ENCODE results near the gene QSOX2. TPM values are rescaled to one million over a fixed set of nuclear protein-coding genes. Genes with fewer than 3 reads are reported as not detected.
"Not testable (repeated sequence)": the region's sequence is repeated elsewhere in the genome, so short reads cannot be mapped to it uniquely, and the experiment has no call there.

The QSOX2 gene
- total RNA-seq, 1 donor = 12.7 TPM

DNA sequence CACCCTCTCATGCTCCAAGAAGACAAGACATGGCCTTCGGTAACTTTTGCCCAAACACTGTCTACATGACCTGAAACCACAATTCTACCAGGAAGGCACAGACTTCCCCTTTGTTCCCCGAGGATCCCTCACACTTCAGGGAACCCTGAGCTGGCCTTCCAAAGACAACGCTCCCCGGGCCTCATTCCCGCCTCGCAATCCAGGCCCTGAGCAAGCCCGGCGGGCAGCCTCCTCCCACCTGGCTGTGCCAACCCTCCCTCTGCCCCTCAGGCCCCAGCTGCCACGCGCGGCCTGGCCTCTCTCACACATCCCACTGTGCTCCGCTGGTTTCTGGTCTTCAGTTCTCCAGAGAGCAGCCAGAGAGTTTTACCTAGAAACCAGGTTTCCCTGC, 7.3 kb downstream of the QSOX2 start:
- Histone ChIP-seq H2AFZ (ENCODE audit: low read length) (no peak overlapping the region), H4K20me1 (ENCODE audit: insufficient read depth, low read length) (peaks cover 44% of the 10 kb centered on the region), H3K27me3 (ENCODE audit: insufficient read depth, low read length) (no peaks in the 10 kb centered on the region), H3K27ac (ENCODE audit: low read depth, low read length) (no peak overlapping the region), H3K4me2 (ENCODE audit: insufficient read depth, low read length) (no peak overlapping the region), H3K4me3 (ENCODE audit: insufficient read depth, low read length) (no peak overlapping the region), H3K36me3 (ENCODE audit: insufficient read depth, low read length) (no peaks in the 10 kb centered on the region), H3K9me3 (ENCODE audit: low read depth, low read length) (no peaks in the 10 kb centered on the region), H3K4me1 (ENCODE audit: insufficient read depth, low read length) (no peaks in the 10 kb centered on the region), H3K79me2 (ENCODE audit: insufficient read depth, low read length) (peaks cover 33% of the 10 kb centered on the region)
- TF ChIP-seq, protein P1, sequence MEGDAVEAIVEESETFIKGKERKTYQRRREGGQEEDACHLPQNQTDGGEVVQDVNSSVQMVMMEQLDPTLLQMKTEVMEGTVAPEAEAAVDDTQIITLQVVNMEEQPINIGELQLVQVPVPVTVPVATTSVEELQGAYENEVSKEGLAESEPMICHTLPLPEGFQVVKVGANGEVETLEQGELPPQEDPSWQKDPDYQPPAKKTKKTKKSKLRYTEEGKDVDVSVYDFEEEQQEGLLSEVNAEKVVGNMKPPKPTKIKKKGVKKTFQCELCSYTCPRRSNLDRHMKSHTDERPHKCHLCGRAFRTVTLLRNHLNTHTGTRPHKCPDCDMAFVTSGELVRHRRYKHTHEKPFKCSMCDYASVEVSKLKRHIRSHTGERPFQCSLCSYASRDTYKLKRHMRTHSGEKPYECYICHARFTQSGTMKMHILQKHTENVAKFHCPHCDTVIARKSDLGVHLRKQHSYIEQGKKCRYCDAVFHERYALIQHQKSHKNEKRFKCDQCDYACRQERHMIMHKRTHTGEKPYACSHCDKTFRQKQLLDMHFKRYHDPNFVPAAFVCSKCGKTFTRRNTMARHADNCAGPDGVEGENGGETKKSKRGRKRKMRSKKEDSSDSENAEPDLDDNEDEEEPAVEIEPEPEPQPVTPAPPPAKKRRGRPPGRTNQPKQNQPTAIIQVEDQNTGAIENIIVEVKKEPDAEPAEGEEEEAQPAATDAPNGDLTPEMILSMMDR (IDR thresholded peaks at IDR 0.05; ENCODE audit: extremely low read depth, low read depth, low read length) = no peak
- DNase-seq (ENCODE audit: insufficient read length, low spot score, missing footprints) = peak; percentile 75

DNA sequence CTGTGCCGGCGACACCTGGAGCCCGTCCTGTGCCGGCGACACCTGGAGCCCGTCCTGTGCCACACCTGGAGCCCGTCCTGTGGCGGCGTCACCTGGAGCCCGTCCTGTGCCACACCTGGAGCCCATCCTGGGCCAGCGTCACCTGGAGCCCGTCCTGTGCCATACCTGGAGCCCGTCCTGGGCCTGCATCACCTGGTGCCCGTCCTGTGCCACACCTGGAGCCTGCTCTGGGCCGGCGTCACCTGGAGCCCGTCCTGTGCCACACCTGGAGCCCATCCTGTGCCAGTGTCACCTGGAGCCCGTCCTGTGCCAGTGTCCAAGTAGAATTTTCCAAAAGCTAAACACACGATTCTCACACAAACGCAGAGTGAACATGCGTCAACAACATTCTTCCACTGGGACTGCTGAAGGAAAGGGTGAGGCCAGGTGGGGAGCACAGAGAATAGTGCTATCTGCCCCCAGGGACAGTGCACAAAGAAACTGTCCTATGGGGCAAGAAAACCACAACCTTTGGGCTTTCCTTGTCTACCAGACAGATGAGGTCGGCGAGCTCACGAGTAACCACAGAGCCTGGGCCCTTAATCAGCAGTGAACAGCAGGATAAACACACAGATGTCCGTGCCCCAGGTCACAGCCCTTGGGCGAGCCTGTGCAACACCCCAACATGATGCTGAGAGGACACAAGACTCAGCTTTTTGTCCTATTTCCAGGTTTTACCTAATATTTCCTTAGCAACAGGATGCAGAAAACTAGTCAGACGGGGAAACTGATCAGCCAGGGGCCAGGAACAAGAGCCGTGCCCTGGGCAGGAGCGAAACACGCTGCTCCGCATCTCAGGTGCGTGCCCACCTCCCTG, 7.9 kb downstream of the QSOX2 start:
- Histone ChIP-seq H3K36me3 (ENCODE audit: insufficient read depth, low read length) (no peaks in the 10 kb centered on the region), H3K4me3 (ENCODE audit: insufficient read depth, low read length) (no peak overlapping the region), H3K4me2 (ENCODE audit: insufficient read depth, low read length) (no peak overlapping the region), H3K27me3 (ENCODE audit: insufficient read depth, low read length) (no peaks in the 10 kb centered on the region), H3K9me3 (ENCODE audit: low read depth, low read length) (no peaks in the 10 kb centered on the region), H3K79me2 (ENCODE audit: insufficient read depth, low read length) (peaks cover 27% of the 10 kb centered on the region), H3K4me1 (ENCODE audit: insufficient read depth, low read length) (no peaks in the 10 kb centered on the region), H4K20me1 (ENCODE audit: insufficient read depth, low read length) (peaks cover 43% of the 10 kb centered on the region), H3K27ac (ENCODE audit: low read depth, low read length) (no peak overlapping the region), H2AFZ (ENCODE audit: low read length) (no peak overlapping the region)
- TF ChIP-seq, protein P1 (IDR thresholded peaks at IDR 0.05; ENCODE audit: extremely low read depth, low read depth, low read length) = no peak
- DNase-seq (ENCODE audit: insufficient read length, low spot score, missing footprints) = no peak

- not testable (repeated sequence) for H3K27ac ChIP-seq (ENCODE audit: low read depth, low read length); H3K4me2 ChIP-seq (ENCODE audit: insufficient read depth, low read length); H3K36me3 ChIP-seq (ENCODE audit: insufficient read depth, low read length); H3K4me3 ChIP-seq (ENCODE audit: insufficient read depth, low read length); H2AFZ ChIP-seq (ENCODE audit: low read length); H3K9me3 ChIP-seq (ENCODE audit: low read depth, low read length); DNase-seq (ENCODE audit: insufficient read length, low spot score, missing footprints); H3K27me3 ChIP-seq (ENCODE audit: insufficient read depth, low read length); H3K4me1 ChIP-seq (ENCODE audit: insufficient read depth, low read length)
- Histone ChIP-seq H4K20me1 (ENCODE audit: insufficient read depth, low read length) (peaks cover 36% of the 10 kb centered on the region), H3K79me2 (ENCODE audit: insufficient read depth, low read length) (peaks cover 21% of the 10 kb centered on the region)
Observed at GRCh38 chr9:136236471-136237410, 8.9 kb downstream of the QSOX2 start.

DNA sequence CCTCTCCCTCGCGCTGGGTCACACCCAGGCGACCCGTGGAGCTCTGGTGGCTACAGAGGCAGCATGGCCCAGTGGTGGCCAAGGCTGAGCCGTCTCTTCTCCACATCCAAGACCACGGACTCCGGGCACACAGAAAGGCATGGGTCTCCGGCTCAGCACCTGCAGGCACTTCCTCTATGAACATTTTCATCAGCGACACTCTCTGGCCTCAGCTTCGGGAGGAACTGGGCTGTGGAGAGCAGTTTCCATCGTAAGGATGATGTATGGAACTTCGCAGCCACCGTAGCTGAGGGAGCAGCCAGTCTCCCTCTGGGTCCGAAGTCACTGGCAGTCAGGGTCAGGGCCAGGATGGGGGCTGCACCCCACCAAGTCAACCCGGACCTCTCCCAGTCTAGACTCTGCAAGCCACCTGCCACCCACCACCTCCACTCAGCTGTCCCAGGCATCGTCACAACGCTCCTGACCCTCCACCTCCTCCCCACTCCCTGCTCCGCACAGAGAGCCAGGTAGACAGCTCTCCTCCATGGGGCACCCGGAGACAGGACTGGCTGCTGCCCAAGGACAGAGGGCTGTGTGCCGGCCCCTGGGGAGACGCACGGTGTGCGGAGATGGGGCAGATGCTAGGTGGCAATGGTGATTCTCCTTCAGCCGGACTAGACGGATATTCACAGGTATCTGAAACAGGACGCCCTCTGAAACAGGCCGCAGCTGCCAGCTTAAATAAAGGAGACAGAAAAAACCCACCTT, 9.7 kb downstream of the QSOX2 start:
- TF ChIP-seq, protein P1 (IDR thresholded peaks at IDR 0.05; ENCODE audit: extremely low read depth, low read depth, low read length) = no peak
- Histone ChIP-seq H3K4me3 (ENCODE audit: insufficient read depth, low read length) (no peak overlapping the region), H3K4me2 (ENCODE audit: insufficient read depth, low read length) (no peak overlapping the region), H3K79me2 (ENCODE audit: insufficient read depth, low read length) (peaks cover 13% of the 10 kb centered on the region), H3K27ac (ENCODE audit: low read depth, low read length) (no peak overlapping the region), H3K4me1 (ENCODE audit: insufficient read depth, low read length) (no peaks in the 10 kb centered on the region), H3K36me3 (ENCODE audit: insufficient read depth, low read length) (no peaks in the 10 kb centered on the region), H4K20me1 (ENCODE audit: insufficient read depth, low read length) (peaks cover 30% of the 10 kb centered on the region), H2AFZ (ENCODE audit: low read length) (no peak overlapping the region), H3K9me3 (ENCODE audit: low read depth, low read length) (no peaks in the 10 kb centered on the region), H3K27me3 (ENCODE audit: insufficient read depth, low read length) (no peaks in the 10 kb centered on the region)
- DNase-seq (ENCODE audit: insufficient read length, low spot score, missing footprints) = peak; percentile 58
